GM18858 (cell line): Measurements from ENCODE around the gene MUC5B.

Source experiments
- ATAC-seq: cut with Tn5 transposase; IDR thresholded peaks from one replicate; pipeline ENCODE4 v1.9.1; 2021; ENCODE audit not compliant: unreplicated experiment

MUC5B gene

GRCh38 chr11:1279674-1280055, 56.8 kb downstream of the MUC5B start:
- ATAC-seq: no peak

GRCh38 chr11:1280116-1281035, 57.5 kb downstream of the MUC5B start:
- ATAC-seq: no peak

- no peak for ATAC-seq
These were observed 58.6 kb downstream of the MUC5B start for GRCh38 chr11:1281326-1281973.

- no peak for ATAC-seq
These were observed 59.1 kb downstream of the MUC5B start for GRCh38 chr11:1281974-1282365.

- ATAC-seq: no peak
These were observed 60.2 kb downstream of the MUC5B start for GRCh38 chr11:1283091-1283511.

- ATAC-seq: no peak
These were observed 61.0 kb downstream of the MUC5B start for GRCh38 chr11:1283906-1284305.

- no peak for ATAC-seq
These were observed 62.5 kb downstream of the MUC5B start for GRCh38 chr11:1285316-1285744.

GRCh38 chr11:1285876-1286275, 63.0 kb downstream of the MUC5B start:
- ATAC-seq: no peak

- ATAC-seq: no peak
These were observed 65.1 kb downstream of the MUC5B start for GRCh38 chr11:1287928-1288327.

GRCh38 chr11:1288426-1289151, 65.7 kb downstream of the MUC5B start:
- no peak for ATAC-seq

GRCh38 chr11:1289211-1289935, 66.5 kb downstream of the MUC5B start:
- no peak for ATAC-seq

GRCh38 chr11:1290052-1291040, 67.5 kb downstream of the MUC5B start:
- ATAC-seq: no peak

- ATAC-seq: no peak
These were observed 68.6 kb downstream of the MUC5B start for GRCh38 chr11:1291295-1292017.

GRCh38 chr11:1292018-1292643, 69.3 kb downstream of the MUC5B start:
- no peak for ATAC-seq

GRCh38 chr11:1292644-1293618, 70.1 kb downstream of the MUC5B start:
- ATAC-seq: no peak

- ATAC-seq: no peak
These were observed 70.8 kb downstream of the MUC5B start for GRCh38 chr11:1293619-1294015.

GRCh38 chr11:1295086-1295485, 72.2 kb downstream of the MUC5B start:
- ATAC-seq: no peak
